HCT116 (cell line): ENCODE data around the gene XKR3. TPM values are rescaled to one million over a fixed set of nuclear protein-coding genes. Genes with fewer than 3 reads are reported as not detected.

Experiments
- ATAC-seq: fragments of 200-7000 bp; cut with Tn5 transposase; 2 replicates; pipeline ENCODE4 v1.9.1; 2020; ENCODE audit warnings: mild to moderate bottlenecking, moderate library complexity
- BruUV-seq: library from RNA; stranded (reverse); fragments of 400-500 nt; replicated peaks from 2 replicates; lab custom pipeline; 2021; lab: Mats Ljungman, UMichigan
- CTCF ChIA-PET: fragments of 300-600 bp; sonication (Branson Sonifier 250); formaldehyde crosslinking; loops from one replicate; lab custom pipeline; 2021; ENCODE audit warnings: antibody characterized with exemption; lab: Charles Lee
- POLR2A ChIA-PET: fragments of 300-600, 350-600 bp; sonication (Branson Sonifier 250); formaldehyde crosslinking; loops from one replicate; lab custom pipeline; 2021; ENCODE audit warnings: antibody characterized with exemption; lab: Charles Lee
- RAD21 ChIA-PET, 2 experiments: fragments of 300-600 bp; sonication (Branson Sonifier 250); formaldehyde crosslinking; loops; one replicate each; lab custom pipeline; 2023; ENCODE audit warnings: low total read pairs in 2 of 2; ENCODE audit not compliant: uncharacterized antibody in 2 of 2, unreplicated experiment in 2 of 2, low non-redundant PET in 1 of 2; lab: Charles Lee
- DNase-seq: peaks from one replicate; pipeline ENCODE4 v3.0.0-alpha.2; 2010; ENCODE audit warnings: low read depth, low spot score
- H2AFZ ChIP-seq: fragments of 200-600 bp; shearing (Covaris generic), sonication (generic); 2 replicates; pipeline ENCODE4 v1.6.1; 2017; ENCODE audit warnings: low read depth, mixed run types, mixed read lengths, antibody characterized with exemption, low read length; ENCODE audit not compliant: poor library complexity, severe bottlenecking
- H3K27ac ChIP-seq: 2 replicates; pipeline ENCODE4 v1.5.1; 2012; ENCODE audit warnings: low read depth, low read length
- H3K27me3 ChIP-seq: fragments of 200-600 bp; sonication (generic); 2 replicates; pipeline ENCODE4 v1.6.1; 2016; ENCODE audit warnings: mixed run types, low read length, mixed read lengths; ENCODE audit not compliant: insufficient read depth
- H3K36me3 ChIP-seq, 2 experiments: fragments of 200-500 bp in 1 of 2; fragments of 200-600 bp in 1 of 2; sonication (Bioruptor generic) in 1 of 2; sonication (generic) in 1 of 2; 2 replicates each; pipeline versions ENCODE4 v1.5.1 to v1.6.1; 2014 to 2016; ENCODE audit warnings: low read length in 2 of 2, inconsistent platforms in 1 of 2, mixed read lengths in 1 of 2, mixed run types in 1 of 2; ENCODE audit not compliant: insufficient read depth in 2 of 2, control insufficient read depth in 1 of 2
- H3K4me1 ChIP-seq, 2 experiments: fragments of 200-600 bp in 1 of 2; sonication (generic) in 1 of 2; 2 replicates each; pipeline versions ENCODE4 v1.5.1 to v1.6.1; 2012 to 2017; ENCODE audit warnings: low read length in 2 of 2, inconsistent platforms in 1 of 2, mild to moderate bottlenecking in 1 of 2, mixed read lengths in 1 of 2, mixed run types in 1 of 2, moderate library complexity in 1 of 2; ENCODE audit not compliant: insufficient read depth in 2 of 2, control insufficient read depth in 1 of 2
- H3K4me2 ChIP-seq: fragments of 200-600 bp; sonication (generic); 2 replicates; pipeline ENCODE4 v1.6.1; 2017; ENCODE audit warnings: mixed run types, low read length, mixed read lengths
- H3K4me3 ChIP-seq, 2 experiments: fragments of 200-600 bp in 1 of 2; sonication (generic) in 1 of 2; replicated peaks in 1 of 2; 2 replicates each; pipeline ENCODE4 v1.5.1; 2011 to 2016; ENCODE audit warnings: low read length in 2 of 2, control low read depth in 1 of 2, low read depth in 1 of 2, mild to moderate bottlenecking in 1 of 2, mixed read lengths in 1 of 2, mixed run types in 1 of 2
- H3K79me2 ChIP-seq: fragments of 200-600 bp; sonication (generic); 2 replicates; pipeline ENCODE4 v1.6.1; 2017; ENCODE audit warnings: mild to moderate bottlenecking, mixed run types, low read length, moderate library complexity, mixed read lengths; ENCODE audit not compliant: insufficient read depth
- H3K9ac ChIP-seq: fragments of 200-600 bp; sonication (generic); 2 replicates; pipeline ENCODE4 v1.6.1; 2016; ENCODE audit warnings: low read length, mixed read lengths
- H3K9me2 ChIP-seq: fragments of 200-600 bp; sonication (generic), shearing (Covaris generic); 2 replicates; pipeline ENCODE4 v1.6.1; 2017; ENCODE audit warnings: mixed run types, mild to moderate bottlenecking, moderate library complexity; ENCODE audit not compliant: insufficient read depth
- H3K9me3 ChIP-seq, 2 experiments: fragments of 200-500 bp in 1 of 2; fragments of 200-600 bp in 1 of 2; sonication (Bioruptor generic) in 1 of 2; sonication (generic) in 1 of 2; 2 replicates each; pipeline ENCODE4 v1.6.1; 2014 to 2017; ENCODE audit warnings: low read length in 2 of 2, mixed read lengths in 2 of 2, inconsistent platforms in 1 of 2, low read depth in 1 of 2, mild to moderate bottlenecking in 1 of 2, mixed run types in 1 of 2, moderate library complexity in 1 of 2; ENCODE audit not compliant: control insufficient read depth in 1 of 2, insufficient read depth in 1 of 2
- H4K20me1 ChIP-seq: fragments of 200-600 bp; sonication (generic), shearing (Covaris generic); 2 replicates; pipeline ENCODE4 v1.6.1; 2017; ENCODE audit warnings: mixed run types, mild to moderate bottlenecking, moderate library complexity; ENCODE audit not compliant: insufficient read depth
- ATF3 ChIP-seq: IDR thresholded peaks from 2 replicates; pipeline ENCODE4 v1.6.1; 2012
- CBX3 ChIP-seq: IDR thresholded peaks from 2 replicates; pipeline ENCODE4 v1.6.1; 2012; ENCODE audit warnings: low read depth
- CTCF ChIP-seq, 3 experiments: fragments of 200-600 bp in 1 of 3; sonication (generic) in 1 of 3; IDR thresholded peaks in 2 of 3; conservative IDR thresholded peaks in 1 of 3; 2 replicates each; pipeline ENCODE4 v1.5.1; 2012 to 2017; ENCODE audit warnings: low read depth in 2 of 3, low read length in 2 of 3, antibody characterized with exemption in 1 of 3, borderline replicate concordance in 1 of 3, control low read depth in 1 of 3, mild to moderate bottlenecking in 1 of 3, mixed read lengths in 1 of 3, mixed run types in 1 of 3, moderate library complexity in 1 of 3; ENCODE audit not compliant: insufficient read depth in 1 of 3
- EGR1 ChIP-seq: IDR thresholded peaks from 2 replicates; pipeline ENCODE4 v1.6.1; 2012; ENCODE audit warnings: low read depth
- ELF1 ChIP-seq: IDR thresholded peaks from 2 replicates; pipeline ENCODE4 v1.6.1; 2012; ENCODE audit warnings: low read depth, borderline replicate concordance
- EZH2 ChIP-seq: fragments of 200-600 bp; sonication (generic); IDR thresholded peaks from 2 replicates; pipeline ENCODE4 v1.6.1; 2017; ENCODE audit warnings: antibody characterized with exemption, mixed run types
- FOSL1 ChIP-seq: IDR thresholded peaks from 2 replicates; pipeline ENCODE4 v1.6.1; 2012; ENCODE audit warnings: low read depth
- JUND ChIP-seq: IDR thresholded peaks from 2 replicates; pipeline ENCODE4 v1.6.1; 2012
- MAX ChIP-seq: IDR thresholded peaks from 2 replicates; pipeline ENCODE4 v1.6.1; 2012
- POLR2AphosphoS5 ChIP-seq: IDR thresholded peaks from 2 replicates; pipeline ENCODE4 v1.6.1; 2011; ENCODE audit warnings: mild to moderate bottlenecking, low read depth, low read length, moderate library complexity
- RAD21 ChIP-seq: IDR thresholded peaks from 2 replicates; pipeline ENCODE4 v1.6.1; 2012; ENCODE audit warnings: low read depth, mild to moderate bottlenecking
- REST ChIP-seq: IDR thresholded peaks from 2 replicates; pipeline ENCODE4 v1.6.1; 2012; ENCODE audit warnings: low read depth
- SIN3A ChIP-seq: IDR thresholded peaks from 2 replicates; pipeline ENCODE4 v1.6.1; 2012; ENCODE audit warnings: low read depth
- SP1 ChIP-seq: IDR thresholded peaks from 2 replicates; pipeline ENCODE4 v1.6.1; 2012; ENCODE audit warnings: low read depth
- SRF ChIP-seq: IDR thresholded peaks from 2 replicates; pipeline ENCODE4 v1.6.1; 2012; ENCODE audit warnings: low read depth
- TCF7L2 ChIP-seq: IDR thresholded peaks from 2 replicates; pipeline ENCODE4 v1.7.0; 2011; ENCODE audit warnings: borderline replicate concordance, inconsistent platforms; ENCODE audit not compliant: insufficient read depth, insufficient read length; ENCODE audit errors: extremely low read depth
- YY1 ChIP-seq: IDR thresholded peaks from 2 replicates; pipeline ENCODE4 v1.6.1; 2011; ENCODE audit warnings: low read length, low read depth, moderate library complexity, mild to moderate bottlenecking; ENCODE audit not compliant: insufficient replicate concordance; ENCODE audit errors: extremely low read depth
- ZBTB33 ChIP-seq: IDR thresholded peaks from 2 replicates; pipeline ENCODE4 v1.6.1; 2011; ENCODE audit warnings: mild to moderate bottlenecking, low read length, moderate library complexity; ENCODE audit not compliant: insufficient replicate concordance; ENCODE audit errors: extremely low read depth
- ZFX ChIP-seq: fragments of 450-650 bp; IDR thresholded peaks from 2 replicates; pipeline ENCODE4 v1.6.1; 2017
- ZNF274 ChIP-seq: fragments of 200-500 bp; sonication (Bioruptor generic); IDR thresholded peaks from 2 replicates; pipeline ENCODE4 v1.6.1; 2014; ENCODE audit warnings: mild to moderate bottlenecking, low read depth, low read length, inconsistent platforms
- intact Hi-C: fragments of 100-400 bp; cut with micrococcal nuclease; formaldehyde crosslinking; loops from 2 replicates; pipeline ENCODE4 v1.10.0; 2022
- total RNA-seq: library from RNA; stranded (reverse); gene quantifications from one replicate; pipeline ENCODE4 v1.2.1, GENCODE V29; 2021; ENCODE audit not compliant: unreplicated experiment

Gene XKR3
- total RNA-seq, 1 experiment from 2014 or later = not detected

- Histone ChIP-seq H3K4me3 (no peak overlapping the region), H3K9me3 (0 out of 4 replicates have a peak, but pooled peaks cover 0 to 6% of the 10 kb centered on the region in 2 experiments), H3K4me1 (0 out of 4 replicates have a peak, but pooled peaks cover 0 to 3% of the 10 kb centered on the region in 2 experiments), H3K9me2 (no peaks in the 10 kb centered on the region), H3K79me2 (no peaks in the 10 kb centered on the region), H3K4me2 (no peak overlapping the region), H2AFZ (no peak overlapping the region), H3K36me3 (no peaks in the 10 kb centered on the region), H3K27ac (no peak overlapping the region), H3K9ac (no peak overlapping the region), H3K27me3 (no peaks in the 10 kb centered on the region), H4K20me1 (no peaks in the 10 kb centered on the region)
- ChIA-PET RAD21 (no interaction called here), CTCF (no interaction called here), POLR2A (no interaction called here)
- intact Hi-C loops = no loop called here
- no TSS peak for BruUV-seq
- TF ChIP-seq CTCF (IDR thresholded peaks at IDR 0.05 in 2 of 3, conservative IDR thresholded peaks at IDR 0.05 in 1 of 3; ENCODE audit: borderline replicate concordance in 1 of 3, insufficient read depth in 1 of 3, low read depth in 2 of 3, low read length in 2 of 3) (no peak), RAD21 (no peak), SRF (no peak), ATF3 (no peak), FOSL1 (no peak), CBX3 (no peak), SIN3A (no peak), YY1 (no peak), POLR2AphosphoS5 (no peak), ZBTB33 (no peak), EZH2 (no peak), JUND (no peak), ZNF274 (no peak), REST (no peak), EGR1 (no peak), TCF7L2 (no peak), ELF1 (no peak), MAX (no peak), SP1 (no peak), ZFX (no peak)
- DNase-seq = no peak
- no peak for ATAC-seq
Observed at GRCh38 chr22:16810188-16810802, 14.9 kb downstream of the XKR3 start.
